ENCODE results near the gene OGA. TPM values are rescaled to one million over a fixed set of nuclear protein-coding genes. Genes with fewer than 3 reads are reported as not detected.

Gene OGA
- polyA plus RNA-seq, 3 donors = 6.9 to 104 (median 15.3) TPM

DNA sequence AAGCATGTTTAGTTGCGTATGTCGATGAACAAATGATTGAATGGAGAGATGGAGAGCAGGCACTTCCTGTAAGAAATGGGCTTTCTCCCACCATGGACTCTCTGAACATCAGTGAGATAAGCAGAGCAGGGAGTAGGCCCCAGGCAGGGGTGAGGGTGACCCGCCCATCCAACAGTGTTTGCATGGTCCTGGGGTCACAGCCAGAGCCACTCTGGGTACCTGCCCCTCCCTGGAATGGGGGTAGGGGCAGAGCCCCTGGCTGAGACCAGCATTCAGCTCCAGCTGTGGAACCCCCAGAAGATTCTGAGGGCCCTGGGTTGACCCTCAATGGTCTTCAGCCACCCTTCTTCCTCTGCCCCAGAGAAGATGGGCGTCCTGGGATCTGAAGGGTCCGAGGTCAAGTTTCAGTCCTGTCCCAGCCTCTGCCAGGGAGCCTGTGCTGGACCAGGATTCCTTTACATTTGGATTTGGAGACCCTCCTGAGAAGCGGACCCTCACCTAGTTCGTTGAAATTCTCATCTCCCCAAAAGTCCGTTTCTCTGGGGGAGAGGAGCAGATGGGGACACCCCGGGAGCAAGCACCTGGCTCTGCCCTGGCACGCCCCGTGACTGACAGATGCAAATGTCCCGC lies 40.0 kb downstream of the OGA start:
- peaks cover 29 to 46% of the 10 kb centered on the region in 2 donors for H3K4me1 ChIP-seq (ENCODE audit: control insufficient read depth in 1 of 2, insufficient read depth in 2 of 2, low read length in 2 of 2)
- peaks cover 0 to 34% of the 10 kb centered on the region in 2 donors for H3K9me3 ChIP-seq (replicated peaks in 1 of 2; ENCODE audit: control insufficient read depth in 1 of 2, insufficient read depth in 1 of 2, low read length in 2 of 2)
- no peak for DNase-seq
- peaks cover 29% of the 10 kb centered on the region for H4K20me1 ChIP-seq (ENCODE audit: insufficient read depth, low read length)
- H2AFZ ChIP-seq (ENCODE audit: insufficient read depth, low read depth, low read length, poor library complexity, severe bottlenecking) = no peak overlapping the region
- TF ChIP-seq, protein P1, sequence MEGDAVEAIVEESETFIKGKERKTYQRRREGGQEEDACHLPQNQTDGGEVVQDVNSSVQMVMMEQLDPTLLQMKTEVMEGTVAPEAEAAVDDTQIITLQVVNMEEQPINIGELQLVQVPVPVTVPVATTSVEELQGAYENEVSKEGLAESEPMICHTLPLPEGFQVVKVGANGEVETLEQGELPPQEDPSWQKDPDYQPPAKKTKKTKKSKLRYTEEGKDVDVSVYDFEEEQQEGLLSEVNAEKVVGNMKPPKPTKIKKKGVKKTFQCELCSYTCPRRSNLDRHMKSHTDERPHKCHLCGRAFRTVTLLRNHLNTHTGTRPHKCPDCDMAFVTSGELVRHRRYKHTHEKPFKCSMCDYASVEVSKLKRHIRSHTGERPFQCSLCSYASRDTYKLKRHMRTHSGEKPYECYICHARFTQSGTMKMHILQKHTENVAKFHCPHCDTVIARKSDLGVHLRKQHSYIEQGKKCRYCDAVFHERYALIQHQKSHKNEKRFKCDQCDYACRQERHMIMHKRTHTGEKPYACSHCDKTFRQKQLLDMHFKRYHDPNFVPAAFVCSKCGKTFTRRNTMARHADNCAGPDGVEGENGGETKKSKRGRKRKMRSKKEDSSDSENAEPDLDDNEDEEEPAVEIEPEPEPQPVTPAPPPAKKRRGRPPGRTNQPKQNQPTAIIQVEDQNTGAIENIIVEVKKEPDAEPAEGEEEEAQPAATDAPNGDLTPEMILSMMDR (IDR thresholded peaks at IDR 0.05) = no peak
- H3K4me1 Mint-ChIP-seq = peaks cover 45% of the 10 kb centered on the region
- intact Hi-C loops (cut with micrococcal nuclease) = loop anchor here in 1 of 2 donors (10.0 kb wide), 1 partner anchor 563 kb away; no protein-coding TSS in a partner anchor
- H3K79me2 ChIP-seq (ENCODE audit: insufficient read depth, low read length) = no peaks in the 10 kb centered on the region
- peaks cover 57 to 71% (median 58%) of the 10 kb centered on the region in 3 donors for H3K27me3 Mint-ChIP-seq (ENCODE audit: low read depth in 3 of 3)
- peak overlapping the region in 1 of 2 donors; percentile 89 for H3K4me3 Mint-ChIP-seq
- H3K36me3 ChIP-seq (replicated peaks in 1 of 2; ENCODE audit: control insufficient read depth in 1 of 2, insufficient read depth in 2 of 2, low read length in 2 of 2) = no peaks in the 10 kb centered on the region
- H3K9me3 Mint-ChIP-seq = peaks cover 0 to 15% (median 8%) of the 10 kb centered on the region in 7 donors
- H3K36me3 Mint-ChIP-seq = peaks cover 11 to 14% of the 10 kb centered on the region in 2 donors
- H3K27ac Mint-ChIP-seq = no peak overlapping the region
- H3K4me3 ChIP-seq (replicated peaks in 1 of 3; ENCODE audit: low read depth in 2 of 3, low read length in 3 of 3) = peak overlapping the region in 1 of 3 experiments; percentile 75
- peak overlapping the region; percentile 87 for H3K4me2 ChIP-seq (replicated peaks; ENCODE audit: extremely low read depth, low read length, poor library complexity, severe bottlenecking)
- H3K27ac ChIP-seq (ENCODE audit: low read depth in 1 of 2, low read length in 2 of 2) = no peak overlapping the region
- WGBS (ENCODE audit: insufficient coverage) = 54% methylated on average over 10 of the region's 12 CpGs
- H3K9ac ChIP-seq (ENCODE audit: insufficient read depth, low read length, poor library complexity, severe bottlenecking) = no peak overlapping the region
- peaks cover 44 to 57% of the 10 kb centered on the region in 2 donors for H3K27me3 ChIP-seq (ENCODE audit: control insufficient read depth in 2 of 2, insufficient read depth in 2 of 2, low read length in 2 of 2)

DNA sequence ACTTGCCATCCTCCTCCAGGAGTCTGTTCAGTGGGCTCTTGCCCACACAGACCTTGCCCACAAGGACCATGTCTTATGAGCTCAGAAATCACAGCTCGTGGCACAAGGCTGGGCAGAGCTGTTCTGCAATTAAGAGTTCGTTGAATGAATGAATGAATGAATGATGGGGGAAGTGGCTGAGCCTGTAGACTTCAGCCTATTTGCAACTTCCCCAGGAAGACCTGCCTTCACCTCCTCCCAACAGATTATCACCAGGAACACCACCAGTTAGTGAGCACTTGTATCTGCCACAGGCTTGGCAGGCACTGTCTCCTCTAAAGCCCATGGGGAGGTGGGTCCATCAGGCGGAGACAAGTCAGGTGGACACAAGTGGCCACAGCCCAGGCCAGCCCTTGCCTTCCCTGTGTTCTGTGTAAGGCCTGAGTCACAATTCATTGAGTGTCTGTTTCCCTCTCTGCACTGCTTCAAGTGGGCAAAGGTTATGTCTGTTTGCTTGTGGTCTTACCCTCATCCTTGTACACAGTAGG lies 40.6 kb downstream of the OGA start:
- no peak overlapping the region for H3K4me2 ChIP-seq (replicated peaks; ENCODE audit: extremely low read depth, low read length, poor library complexity, severe bottlenecking)
- H4K20me1 ChIP-seq (ENCODE audit: insufficient read depth, low read length) = peaks cover 29% of the 10 kb centered on the region
- peaks cover 11 to 14% of the 10 kb centered on the region in 2 donors for H3K36me3 Mint-ChIP-seq
- WGBS (ENCODE audit: insufficient coverage) = 86% methylated on average over 1 of the region's 3 CpGs
- peaks cover 0 to 36% of the 10 kb centered on the region in 2 donors for H3K9me3 ChIP-seq (replicated peaks in 1 of 2; ENCODE audit: control insufficient read depth in 1 of 2, insufficient read depth in 1 of 2, low read length in 2 of 2)
- no peak overlapping the region for H3K27ac Mint-ChIP-seq
- peaks cover 0 to 15% (median 8%) of the 10 kb centered on the region in 7 donors for H3K9me3 Mint-ChIP-seq
- TF ChIP-seq, protein P1 (IDR thresholded peaks at IDR 0.05) = no peak
- peaks cover 50 to 63% of the 10 kb centered on the region in 2 donors for H3K27me3 ChIP-seq (ENCODE audit: control insufficient read depth in 2 of 2, insufficient read depth in 2 of 2, low read length in 2 of 2)
- peak overlapping the region in 1 of 2 donors; percentile 89 for H3K4me3 Mint-ChIP-seq
- DNase-seq = no peak
- no peak overlapping the region for H3K4me3 ChIP-seq (replicated peaks in 1 of 3; ENCODE audit: low read depth in 2 of 3, low read length in 3 of 3)
- peaks cover 40% of the 10 kb centered on the region for H3K4me1 Mint-ChIP-seq
- no peak overlapping the region for H3K9ac ChIP-seq (ENCODE audit: insufficient read depth, low read length, poor library complexity, severe bottlenecking)
- H3K4me1 ChIP-seq (ENCODE audit: control insufficient read depth in 1 of 2, insufficient read depth in 2 of 2, low read length in 2 of 2) = peaks cover 23 to 40% of the 10 kb centered on the region in 2 donors
- H3K36me3 ChIP-seq (replicated peaks in 1 of 2; ENCODE audit: control insufficient read depth in 1 of 2, insufficient read depth in 2 of 2, low read length in 2 of 2) = no peaks in the 10 kb centered on the region
- no peak overlapping the region for H2AFZ ChIP-seq (ENCODE audit: insufficient read depth, low read depth, low read length, poor library complexity, severe bottlenecking)
- no peaks in the 10 kb centered on the region for H3K79me2 ChIP-seq (ENCODE audit: insufficient read depth, low read length)
- intact Hi-C loops (cut with micrococcal nuclease) = loop anchor here in 1 of 2 donors (10.0 kb wide), 1 partner anchor 563 kb away; no protein-coding TSS in a partner anchor
- no peak overlapping the region for H3K27ac ChIP-seq (ENCODE audit: low read depth in 1 of 2, low read length in 2 of 2)
- H3K27me3 Mint-ChIP-seq (ENCODE audit: low read depth in 3 of 3) = peaks cover 63 to 76% (median 64%) of the 10 kb centered on the region in 3 donors

Data from CD14-positive monocyte (primary cell).